Ramos (cell line): ENCODE results near the gene PAQR5.

Experiments
- in situ Hi-C: fragments of 300-500 bp; cut with MboI; formaldehyde crosslinking; loops from one replicate; pipeline ENCODE4 v1.14.3; 2022; ENCODE audit warnings: low sequenced_read_pairs; ENCODE audit not compliant: unreplicated experiment

PAQR5 gene

GRCh38 chr15:69386284-69386683 is 87.6 kb downstream of the PAQR5 start:
- in situ Hi-C loops: no loop called here

DNA sequence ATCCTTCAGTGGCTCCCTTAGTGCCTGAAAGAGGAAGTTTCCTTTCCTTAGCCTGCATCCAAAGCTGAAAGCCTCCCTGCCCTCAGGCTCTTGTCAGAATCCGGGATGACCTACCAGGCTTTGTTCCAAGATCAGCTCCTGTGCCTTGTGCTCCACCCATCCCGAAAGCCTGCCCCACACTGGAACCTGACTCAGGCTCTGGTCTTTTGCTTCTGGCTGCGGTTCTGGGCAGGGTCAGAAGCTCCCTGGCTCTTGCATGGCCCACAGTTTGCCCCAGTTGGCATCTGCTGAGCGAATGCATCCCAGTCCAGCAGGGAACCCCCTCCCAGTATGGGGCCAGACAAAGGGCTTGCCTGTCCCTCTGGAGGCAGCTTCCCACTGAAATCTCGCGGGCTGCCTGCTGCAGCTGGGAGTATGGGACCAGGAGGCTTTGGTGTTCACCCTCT is 89.6 kb downstream of the PAQR5 start:
- in situ Hi-C loops: no loop called here

DNA sequence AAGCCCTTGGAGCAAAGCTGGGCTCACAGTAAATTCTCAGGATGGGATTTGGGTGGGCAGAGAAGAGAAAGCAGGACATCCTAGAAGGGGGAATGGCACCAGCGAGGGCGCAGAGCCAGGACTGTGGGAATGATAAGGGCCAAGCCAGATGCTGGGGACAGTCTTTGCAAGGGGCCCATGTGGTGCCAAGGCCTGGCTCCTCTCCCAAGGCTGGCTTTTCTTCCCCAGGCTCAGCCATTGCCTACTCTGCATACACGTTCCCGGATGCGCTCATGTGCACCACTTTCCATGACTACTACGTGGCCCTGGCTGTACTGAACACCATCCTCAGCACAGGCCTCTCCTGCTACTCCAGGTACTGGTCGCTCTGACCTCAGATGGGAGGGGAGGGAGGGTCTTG is 90.7 kb downstream of the PAQR5 start:
- in situ Hi-C loops: no loop called here

- in situ Hi-C loops: no loop called here
Measured at GRCh38 chr15:69390575-69390974, 91.9 kb downstream of the PAQR5 start.

DNA sequence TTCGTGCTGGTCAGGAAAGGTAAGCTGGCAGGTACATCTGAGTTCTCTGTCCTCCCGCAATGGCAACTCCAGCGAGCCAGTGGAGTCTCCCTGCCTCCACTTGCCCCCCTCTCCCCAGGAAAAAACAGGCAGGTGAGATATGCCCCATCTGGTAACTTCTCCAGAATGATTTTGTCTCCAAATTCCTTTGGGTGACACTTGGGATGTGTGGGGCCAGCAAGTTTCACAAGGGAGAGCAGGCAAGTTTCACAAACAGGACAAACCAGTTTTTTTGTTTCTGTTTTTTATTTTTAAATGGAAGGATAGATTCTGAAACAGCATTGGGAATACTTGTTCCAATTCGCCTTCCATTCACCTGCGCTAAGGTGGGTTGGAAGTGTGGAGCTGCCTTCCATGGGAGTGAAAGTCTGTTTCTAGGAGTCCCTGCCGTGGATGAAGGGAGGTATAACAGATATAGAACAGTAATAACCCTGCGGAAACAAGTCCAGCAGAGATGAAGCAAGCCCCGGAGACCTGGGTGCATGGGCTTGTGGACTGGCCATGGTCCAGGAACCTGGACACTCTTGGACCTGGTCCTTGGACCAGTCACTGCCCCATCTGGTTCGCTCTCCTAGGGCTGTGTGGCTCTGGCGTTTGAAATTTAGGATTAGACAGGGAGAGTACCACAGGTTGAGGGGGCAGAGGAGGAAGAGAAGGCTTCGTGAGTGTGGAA is 92.5 kb downstream of the PAQR5 start:
- in situ Hi-C loops: no loop called here

DNA sequence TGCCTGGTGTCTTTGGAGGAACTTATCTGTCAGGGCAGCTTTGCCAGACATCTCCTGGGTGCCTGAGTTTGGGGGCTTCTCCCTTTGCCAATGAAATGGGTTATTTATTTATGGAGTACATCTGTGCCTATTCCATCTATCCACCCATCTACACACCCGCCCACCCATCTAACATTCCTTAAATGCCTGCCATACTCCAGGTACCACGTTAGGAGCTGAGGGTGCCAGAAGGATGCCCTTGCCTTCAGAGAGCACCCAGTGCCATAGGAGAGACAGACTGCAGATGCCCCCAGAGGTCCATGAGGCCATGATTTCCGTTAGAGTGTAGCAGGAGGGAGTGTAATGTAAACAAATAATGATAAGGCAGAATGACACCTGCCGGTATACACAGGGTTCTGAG is 93.6 kb downstream of the PAQR5 start:
- in situ Hi-C loops: no loop called here

GRCh38 chr15:69393831-69394491 is 95.2 kb downstream of the PAQR5 start:
- in situ Hi-C loops: no loop called here

- in situ Hi-C loops: loop anchor here (5.0 kb wide), 1 partner anchor 332 kb away; no protein-coding TSS in a partner anchor
Measured at GRCh38 chr15:69394556-69395282, 96.0 kb downstream of the PAQR5 start.

DNA sequence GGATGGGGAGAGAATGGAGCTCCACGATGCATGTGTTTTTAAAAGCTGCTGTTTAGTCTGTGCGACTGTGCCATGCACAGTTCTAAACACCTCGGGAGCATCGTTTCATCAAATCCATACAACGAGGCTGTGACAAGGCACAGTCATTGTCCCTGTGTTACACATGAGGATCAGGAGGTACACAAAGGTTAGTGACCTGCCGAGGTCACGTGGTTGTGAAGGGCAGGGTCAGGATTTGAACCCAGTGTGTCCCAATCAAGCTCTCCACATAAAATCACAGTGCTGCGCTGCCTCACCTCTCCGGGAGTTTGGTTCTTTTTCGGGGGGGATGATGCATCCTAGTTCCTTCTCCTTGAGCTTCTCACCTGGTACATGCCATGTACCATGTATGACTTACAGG is 96.7 kb downstream of the PAQR5 start:
- in situ Hi-C loops: loop anchor here (5.0 kb wide), 1 partner anchor 333 kb away; no protein-coding TSS in a partner anchor

GRCh38 chr15:69395991-69396390 is 97.3 kb downstream of the PAQR5 start:
- in situ Hi-C loops: loop anchor here (5.0 kb wide), 1 partner anchor 334 kb away; no protein-coding TSS in a partner anchor

DNA sequence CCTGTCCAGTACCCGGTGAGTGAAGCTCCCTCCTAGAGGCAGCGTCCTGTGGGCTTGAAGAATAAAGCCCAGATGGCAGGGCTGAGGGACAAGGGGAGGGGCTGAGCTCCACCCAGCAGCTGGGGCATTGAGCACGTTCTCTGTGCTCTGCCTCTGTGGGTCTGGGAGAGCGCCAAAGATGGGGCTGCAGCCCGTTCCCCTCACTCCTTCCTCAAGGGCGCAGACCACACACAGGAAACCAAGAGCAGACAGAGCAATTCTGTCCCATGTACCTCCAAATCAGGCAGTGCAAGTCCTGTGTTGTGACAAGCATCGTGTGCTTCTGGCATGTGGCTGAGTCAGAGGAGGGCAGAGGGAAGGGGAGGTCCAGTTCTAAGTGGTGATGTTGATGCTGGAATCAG is 99.8 kb downstream of the PAQR5 start:
- in situ Hi-C loops: loop anchor here (5.0 kb wide), 1 partner anchor 336 kb away; no protein-coding TSS in a partner anchor

DNA sequence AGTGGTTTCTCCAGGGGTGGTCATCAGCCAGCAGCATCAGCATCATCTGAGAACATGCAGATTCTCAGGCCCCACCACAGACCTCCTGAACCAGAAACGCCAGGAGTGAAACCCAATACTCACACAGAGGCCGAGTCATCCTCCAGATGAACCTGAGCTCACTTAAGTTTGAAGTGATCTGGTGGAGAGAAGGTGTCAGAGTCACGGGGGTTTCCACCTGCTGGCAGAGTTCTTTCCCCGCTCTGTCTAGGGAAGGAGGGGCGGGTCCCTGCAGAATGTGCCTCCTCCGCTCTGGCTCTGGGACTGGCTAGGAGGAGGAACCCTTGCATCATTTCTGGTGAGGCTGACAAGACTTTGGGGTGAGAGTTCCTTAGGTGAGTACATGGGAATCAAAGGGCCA is 102.1 kb downstream of the PAQR5 start:
- in situ Hi-C loops: no loop called here

- in situ Hi-C loops: no loop called here
Measured at GRCh38 chr15:69402816-69403215, 104.1 kb downstream of the PAQR5 start.

DNA sequence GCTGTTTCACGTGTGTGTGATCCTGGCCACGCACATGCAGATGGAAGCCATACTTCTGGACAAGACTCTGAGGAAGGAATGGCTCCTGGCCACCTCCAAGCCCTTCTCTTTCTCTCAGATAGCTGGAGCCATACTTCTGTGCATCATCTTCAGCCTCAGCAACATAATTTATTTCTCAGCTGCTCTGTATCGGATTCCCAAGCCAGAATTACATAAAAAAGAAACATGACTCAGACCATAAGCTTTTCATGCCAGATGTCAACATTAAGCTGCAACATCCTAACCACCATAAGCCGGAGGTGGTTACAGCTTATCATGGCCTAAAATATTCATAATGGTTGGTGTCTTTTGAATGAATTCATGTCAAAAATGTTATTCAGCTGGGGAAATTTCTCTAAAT is 104.9 kb downstream of the PAQR5 start:
- in situ Hi-C loops: no loop called here

- in situ Hi-C loops: no loop called here
Measured at GRCh38 chr15:69405110-69405509, 106.4 kb downstream of the PAQR5 start.

- in situ Hi-C loops: no loop called here
Measured at GRCh38 chr15:69407719-69408400, 109.1 kb downstream of the PAQR5 start.

- in situ Hi-C loops: no loop called here
Measured at GRCh38 chr15:69408841-69409240, 110.1 kb downstream of the PAQR5 start.

DNA sequence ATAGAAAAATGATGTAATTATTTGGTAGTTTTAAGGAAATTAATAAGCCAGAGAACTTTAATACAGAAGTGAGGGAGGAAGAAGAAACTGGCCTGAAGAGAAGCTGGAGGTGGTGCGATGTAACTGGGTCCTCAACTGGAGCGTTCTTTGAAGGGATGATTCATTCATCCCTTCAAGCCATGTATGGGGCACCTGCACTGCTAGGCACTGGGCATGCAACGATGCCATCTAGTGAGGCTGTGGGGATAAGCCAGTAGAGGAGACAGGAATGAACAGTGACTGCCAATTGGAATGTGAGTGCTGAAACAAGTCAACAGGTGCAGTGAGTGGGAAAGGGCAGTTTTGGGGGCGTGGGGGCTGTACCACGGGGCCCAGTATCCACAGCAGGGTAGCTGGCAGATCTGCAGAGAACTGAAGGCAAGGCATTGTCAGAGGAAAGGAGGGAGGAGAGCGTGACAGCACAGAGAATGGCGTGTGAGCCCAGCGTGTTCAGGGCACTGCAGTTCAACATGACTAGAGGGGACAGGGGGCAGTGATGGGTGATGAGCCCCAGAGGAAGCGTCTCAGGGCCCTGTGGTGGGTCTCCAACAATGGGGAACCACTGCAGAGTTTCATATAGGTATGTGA is 111.6 kb downstream of the PAQR5 start:
- in situ Hi-C loops: no loop called here

GRCh38 chr15:69412274-69412673 is 113.6 kb downstream of the PAQR5 start:
- in situ Hi-C loops: no loop called here

DNA sequence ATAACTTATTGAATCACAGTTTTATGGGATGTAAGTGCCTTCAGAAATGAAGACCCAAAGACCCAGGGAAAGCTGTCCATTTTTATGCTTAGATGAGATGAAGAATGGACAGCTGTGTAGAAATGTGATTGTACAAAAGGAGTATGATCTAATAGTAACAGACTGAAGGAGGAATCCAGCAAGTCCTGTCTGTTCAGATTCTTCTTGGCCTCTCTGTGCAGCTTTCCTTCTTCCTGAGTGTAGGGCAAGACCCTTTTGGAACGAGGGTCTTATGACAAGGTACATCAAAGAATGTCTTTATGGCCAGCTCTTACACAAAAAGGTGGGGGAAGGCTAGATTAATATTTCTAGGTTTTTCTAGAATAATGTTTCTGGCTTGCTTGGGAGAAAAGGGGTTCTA is 114.0 kb downstream of the PAQR5 start:
- in situ Hi-C loops: no loop called here
